H1 (cell line): ENCODE measurements around the gene PDK2.

Source experiments
- SIRT6 ChIP-seq: IDR thresholded peaks from one replicate; pipeline ENCODE4 v1.7.1; 2012; ENCODE audit warnings: low read length, inconsistent platforms
- TEAD4 ChIP-seq: IDR thresholded peaks from 2 replicates; pipeline ENCODE4 v1.6.1; 2012; ENCODE audit warnings: low read depth, low read length, inconsistent platforms, mixed read lengths

DNA sequence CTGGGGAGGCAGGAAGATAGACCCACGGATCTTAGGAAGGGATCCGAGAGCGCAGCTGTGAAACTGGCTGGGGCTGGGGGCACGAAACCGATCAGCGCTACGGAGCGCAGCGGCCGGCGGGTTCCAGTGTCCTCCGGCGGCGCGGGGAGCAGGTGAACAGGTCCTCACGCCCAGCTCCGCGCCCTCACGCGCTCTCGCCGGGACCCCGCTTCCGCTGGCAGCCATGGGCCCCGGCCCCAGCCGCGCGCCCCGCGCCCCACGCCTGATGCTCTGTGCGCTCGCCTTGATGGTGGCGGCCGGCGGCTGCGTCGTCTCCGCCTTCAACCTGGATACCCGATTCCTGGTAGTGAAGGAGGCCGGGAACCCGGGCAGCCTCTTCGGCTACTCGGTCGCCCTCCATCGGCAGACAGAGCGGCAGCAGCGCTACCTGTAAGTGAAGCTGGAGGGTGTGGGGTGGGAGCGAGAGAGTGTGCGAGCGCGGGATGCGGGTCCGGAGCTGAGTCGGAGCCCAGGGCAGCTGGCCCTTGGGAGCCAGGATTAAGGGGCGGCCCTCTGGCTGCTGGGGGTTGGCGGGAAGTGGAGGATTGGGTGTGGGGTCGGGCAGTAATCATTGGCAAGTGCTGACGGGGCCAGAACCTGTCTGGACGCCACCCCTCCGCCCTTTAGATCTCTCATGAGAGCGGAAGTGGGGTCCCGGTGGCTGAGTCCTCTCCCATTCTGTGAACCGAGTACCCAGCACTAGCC, 38.8 kb upstream of the PDK2 start:
- TF ChIP-seq TEAD4 (no peak), SIRT6 (no peak)
